GM12891 (cell line): ENCODE results near the gene ADGRV1.
"Not testable (repeated sequence)": the region's sequence is repeated elsewhere in the genome, so short reads cannot be mapped to it uniquely, and the experiment has no call there.

Experiments
- POLR2A ChIP-seq: IDR thresholded peaks from 2 replicates; pipeline ENCODE4 v1.6.1; 2011; ENCODE audit warnings: low read depth, low read length, control low read depth
- POLR2AphosphoS5 ChIP-seq: IDR thresholded peaks from 2 replicates; pipeline ENCODE4 v1.6.1; 2011; ENCODE audit warnings: low read depth, low read length, control low read depth
- TAF1 ChIP-seq: IDR thresholded peaks from 2 replicates; pipeline ENCODE4 v1.6.1; 2011; ENCODE audit warnings: low read depth, low read length, control low read depth

- TF ChIP-seq TAF1, POLR2A, POLR2AphosphoS5: not testable (repeated sequence)
Measured at GRCh38 chr5:90800082-90800481, 241.5 kb downstream of the ADGRV1 start.
